Femur (tissue), 1 donor: ENCODE data around the gene URI1.

Experiments used
- DNase-seq: peaks from one replicate; pipeline ENCODE4 v3.0.0-alpha.2; 2017

URI1 gene

GRCh38 chr19:30060531-30061222 is 118.6 kb downstream of the URI1 start:
- DNase-seq, result no peak

- DNase-seq, result no peak
Observed at GRCh38 chr19:30061223-30062064, 119.4 kb downstream of the URI1 start.

GRCh38 chr19:30062065-30062906 is 120.2 kb downstream of the URI1 start:
- no peak for DNase-seq

- DNase-seq, result no peak
Observed at GRCh38 chr19:30062907-30063649, 121.0 kb downstream of the URI1 start.

GRCh38 chr19:30063650-30064347 is 121.8 kb downstream of the URI1 start:
- DNase-seq, result no peak

GRCh38 chr19:30064348-30064699 is 122.3 kb downstream of the URI1 start:
- DNase-seq, result no peak

- no peak for DNase-seq
Observed at GRCh38 chr19:30064771-30065494, 122.9 kb downstream of the URI1 start.

- DNase-seq, result no peak
Observed at GRCh38 chr19:30065680-30066606, 123.9 kb downstream of the URI1 start.
